H1 (cell line): ENCODE results near the gene EPHA6. TPM values are rescaled to one million over a fixed set of nuclear protein-coding genes. Genes with fewer than 3 reads are reported as not detected.

ENCODE experiments used
- CTCF ChIA-PET: fragments of 300-600 bp; sonication (Branson Sonifier 250); formaldehyde crosslinking; loops from one replicate; lab custom pipeline; 2021; ENCODE audit not compliant: partially characterized antibody; lab: Charles Lee
- POLR2A ChIA-PET: fragments of 300-600 bp; sonication (Branson Sonifier 250); formaldehyde crosslinking; loops from one replicate; lab custom pipeline; 2021; ENCODE audit warnings: inconsistent platforms; ENCODE audit not compliant: partially characterized antibody; lab: Charles Lee
- DNase-seq, 2 experiments: peaks; one replicate each; pipeline versions ENCODE4 v3.0.0 to v3.0.0-alpha.2; 2010 to 2022; ENCODE audit warnings: low spot score in 2 of 2, low read depth in 1 of 2, mixed read lengths in 1 of 2
- FAIRE-seq: peaks from 2 replicates; lab custom pipeline; 2011; peaks lifted over from hg19 to GRCh38; lab: Jason Lieb, UNC
- H2AFZ ChIP-seq: 2 replicates; pipeline ENCODE4 v1.8.1; 2012; ENCODE audit warnings: low read length, inconsistent platforms
- H2AK5ac ChIP-seq: 2 replicates; pipeline ENCODE4 v1.6.1; 2013; ENCODE audit warnings: low read depth, low read length
- H2BK120ac ChIP-seq: replicated peaks from 2 replicates; pipeline ENCODE3; 2013; ENCODE audit warnings: low read depth, low read length, inconsistent platforms
- H2BK12ac ChIP-seq: 2 replicates; pipeline ENCODE4 v1.6.1; 2013; ENCODE audit warnings: low read depth, low read length
- H2BK15ac ChIP-seq: 2 replicates; pipeline ENCODE4 v1.6.1; 2013; ENCODE audit warnings: low read length
- H2BK20ac ChIP-seq: 2 replicates; pipeline ENCODE4 v1.6.1; 2013; ENCODE audit warnings: low read length
- H2BK5ac ChIP-seq: 2 replicates; pipeline ENCODE4 v1.6.1; 2013; ENCODE audit warnings: low read depth, low read length
- H3K14ac ChIP-seq: 2 replicates; pipeline ENCODE4 v1.6.1; 2013; ENCODE audit warnings: inconsistent platforms; ENCODE audit not compliant: insufficient read length
- H3K18ac ChIP-seq: 2 replicates; pipeline ENCODE4 v1.6.1; 2013; ENCODE audit warnings: low read length; ENCODE audit errors: extremely low read depth
- H3K23ac ChIP-seq: 2 replicates; pipeline ENCODE4 v1.6.1; 2013; ENCODE audit warnings: inconsistent platforms; ENCODE audit not compliant: insufficient read length
- H3K23me2 ChIP-seq: 2 replicates; pipeline ENCODE4 v1.6.1; 2013; ENCODE audit warnings: low read depth, low read length
- H3K27ac ChIP-seq: 2 replicates; pipeline ENCODE4 v1.6.1; 2011; ENCODE audit warnings: low read depth, low read length, inconsistent platforms
- H3K27me3 ChIP-seq, 4 experiments: replicated peaks in 1 of 4; 1 replicate in 1 of 4; 2 replicates in 3 of 4; pipeline versions ENCODE4 v1.6.1 to v1.8.1; 2011 to 2013; ENCODE audit warnings: low read length in 3 of 4, mild to moderate bottlenecking in 3 of 4, inconsistent platforms in 2 of 4, mixed read lengths in 2 of 4, moderate library complexity in 1 of 4; ENCODE audit not compliant: control insufficient read depth in 3 of 4, insufficient read depth in 3 of 4; ENCODE audit errors: extremely low read depth in 1 of 4
- H3K36me3 ChIP-seq, 4 experiments: 2 replicates each; pipeline versions ENCODE4 v1.6.1 to v1.8.1; 2011 to 2013; ENCODE audit warnings: mild to moderate bottlenecking in 4 of 4, low read length in 3 of 4, moderate library complexity in 2 of 4, control low read depth in 1 of 4, inconsistent platforms in 1 of 4; ENCODE audit not compliant: insufficient read depth in 4 of 4, control insufficient read depth in 2 of 4
- H3K4ac ChIP-seq: replicated peaks from 2 replicates; pipeline ENCODE3; 2013; ENCODE audit warnings: low read length, low read depth, mixed read lengths, inconsistent platforms; ENCODE audit not compliant: insufficient read length
- H3K4me1 ChIP-seq, 4 experiments: replicated peaks in 1 of 4; 1 replicate in 1 of 4; 2 replicates in 3 of 4; pipeline versions ENCODE4 v1.6.1 to v1.8.1; 2011 to 2013; ENCODE audit warnings: low read length in 3 of 4, inconsistent platforms in 2 of 4, mixed read lengths in 1 of 4; ENCODE audit not compliant: insufficient read depth in 4 of 4, control insufficient read depth in 3 of 4
- H3K4me2 ChIP-seq, 2 experiments: 2 replicates each; pipeline versions ENCODE4 v1.6.1 to v1.8.1; 2011 to 2013; ENCODE audit warnings: low read depth in 2 of 2, low read length in 2 of 2, control low read depth in 1 of 2, inconsistent platforms in 1 of 2, mild to moderate bottlenecking in 1 of 2; ENCODE audit not compliant: insufficient read depth in 1 of 2
- H3K4me3 ChIP-seq, 4 experiments: fragments of 200-600, 300-600 bp in 1 of 4; sonication (generic), shearing (Covaris generic), sonication (Bioruptor Twin) in 1 of 4; 2 replicates each; pipeline versions ENCODE4 v1.5.1 to v1.8.1; 2011 to 2016; ENCODE audit warnings: low read length in 4 of 4, low read depth in 3 of 4, control low read depth in 2 of 4, inconsistent platforms in 2 of 4, mild to moderate bottlenecking in 2 of 4, mixed read lengths in 1 of 4, moderate library complexity in 1 of 4; ENCODE audit not compliant: insufficient read depth in 2 of 4; ENCODE audit errors: extremely low read depth in 1 of 4
- H3K56ac ChIP-seq: replicated peaks from 2 replicates; pipeline ENCODE3; 2013; ENCODE audit warnings: low read depth, mild to moderate bottlenecking, mixed read lengths, low read length, inconsistent platforms; ENCODE audit not compliant: insufficient read length
- H3K79me1 ChIP-seq: 2 replicates; pipeline ENCODE4 v1.6.1; 2013; ENCODE audit warnings: low read depth, low read length, control low read depth
- H3K79me2 ChIP-seq, 2 experiments: 2 replicates each; pipeline versions ENCODE4 v1.6.1 to v1.8.1; 2012 to 2013; ENCODE audit warnings: low read length in 2 of 2, mild to moderate bottlenecking in 2 of 2, inconsistent platforms in 1 of 2; ENCODE audit not compliant: insufficient read depth in 2 of 2, control insufficient read depth in 1 of 2
- H3K9ac ChIP-seq, 4 experiments: replicated peaks in 1 of 4; 1 replicate in 1 of 4; 2 replicates in 3 of 4; pipeline versions ENCODE4 v1.6.1 to v1.8.1; 2011 to 2013; ENCODE audit warnings: low read depth in 3 of 4, low read length in 3 of 4, control low read depth in 2 of 4, mild to moderate bottlenecking in 2 of 4, moderate library complexity in 2 of 4, inconsistent platforms in 1 of 4; ENCODE audit errors: extremely low read depth in 1 of 4
- H3K9me3 ChIP-seq, 2 experiments: 2 replicates each; pipeline versions ENCODE4 v1.6.1 to v1.8.1; 2012 to 2013; ENCODE audit warnings: mild to moderate bottlenecking in 2 of 2, moderate library complexity in 2 of 2, control low read depth in 1 of 2, inconsistent platforms in 1 of 2, low read depth in 1 of 2, low read length in 1 of 2, mixed read lengths in 1 of 2; ENCODE audit not compliant: insufficient read depth in 2 of 2
- H4K20me1 ChIP-seq, 2 experiments: replicated peaks in 1 of 2; 2 replicates each; pipeline versions ENCODE3 to v1.8.1; 2011 to 2013; ENCODE audit warnings: inconsistent platforms in 2 of 2, low read length in 2 of 2, mild to moderate bottlenecking in 1 of 2; ENCODE audit not compliant: insufficient read depth in 2 of 2, control insufficient read depth in 1 of 2
- H4K5ac ChIP-seq: 2 replicates; pipeline ENCODE4 v1.6.1; 2013; ENCODE audit warnings: low read length, low read depth, mixed read lengths, inconsistent platforms; ENCODE audit not compliant: insufficient read length
- H4K8ac ChIP-seq: 2 replicates; pipeline ENCODE4 v1.8.0; 2013; ENCODE audit warnings: mild to moderate bottlenecking, moderate library complexity, low read length, inconsistent platforms; ENCODE audit not compliant: insufficient read depth; ENCODE audit errors: extremely low read depth
- H4K91ac ChIP-seq: replicated peaks from 2 replicates; pipeline ENCODE3; 2013; ENCODE audit warnings: low read length, mixed read lengths, inconsistent platforms; ENCODE audit not compliant: insufficient read length
- BACH1 ChIP-seq: IDR thresholded peaks from 2 replicates; pipeline ENCODE4 v1.6.1; 2012; ENCODE audit warnings: low read length, improper control_type of control experiment
- BRCA1 ChIP-seq: IDR thresholded peaks from 2 replicates; pipeline ENCODE4 v1.6.1; 2012; ENCODE audit warnings: low read depth, low read length, improper control_type of control experiment
- EZH2 ChIP-seq: fragments of 200-600 bp; sonication (generic); IDR thresholded peaks from 2 replicates; pipeline ENCODE4 v1.7.1; 2012; ENCODE audit warnings: low read depth, mild to moderate bottlenecking, moderate library complexity, low read length, inconsistent platforms; ENCODE audit not compliant: severe bottlenecking
- KDM5A ChIP-seq: fragments of 200-600 bp; IDR thresholded peaks from 2 replicates; pipeline ENCODE4 v1.7.1; 2012; ENCODE audit warnings: mild to moderate bottlenecking, low read length, inconsistent platforms, mixed read lengths
- MAFK ChIP-seq: IDR thresholded peaks from 2 replicates; pipeline ENCODE4 v1.6.1; 2012; ENCODE audit warnings: low read depth, mild to moderate bottlenecking, improper control_type of control experiment, low read length
- MAX ChIP-seq: IDR thresholded peaks from 2 replicates; pipeline ENCODE4 v1.6.1; 2012; ENCODE audit warnings: inconsistent platforms
- NANOG ChIP-seq: IDR thresholded peaks from 2 replicates; pipeline ENCODE4 v1.6.1; 2011; ENCODE audit warnings: low read length, low read depth, mild to moderate bottlenecking, inconsistent platforms; ENCODE audit not compliant: insufficient read depth, poor library complexity, severe bottlenecking
- PHF8 ChIP-seq: fragments of 200-600 bp; sonication (generic); conservative IDR thresholded peaks from 2 replicates; pipeline ENCODE4 v1.7.1; 2012; ENCODE audit warnings: low read depth, mild to moderate bottlenecking, inconsistent platforms, low read length, moderate library complexity
- RBBP5 ChIP-seq: IDR thresholded peaks from 2 replicates; pipeline ENCODE4 v1.7.1; 2012; ENCODE audit warnings: low read depth, mild to moderate bottlenecking, inconsistent platforms, low read length, moderate library complexity, borderline replicate concordance
- RXRA ChIP-seq: IDR thresholded peaks from 2 replicates; pipeline ENCODE4 v1.6.1; 2011; ENCODE audit warnings: low read depth, mild to moderate bottlenecking, low read length, moderate library complexity; ENCODE audit not compliant: insufficient read depth
- SIN3A ChIP-seq, 2 experiments: IDR thresholded peaks in 1 of 2; conservative IDR thresholded peaks in 1 of 2; 2 replicates each; pipeline ENCODE4 v1.6.1; 2011 to 2012; ENCODE audit warnings: low read length in 2 of 2, improper control_type of control experiment in 1 of 2, low read depth in 1 of 2, mild to moderate bottlenecking in 1 of 2
- SIRT6 ChIP-seq: IDR thresholded peaks from one replicate; pipeline ENCODE4 v1.7.1; 2012; ENCODE audit warnings: low read length, inconsistent platforms
- SIX5 ChIP-seq: IDR thresholded peaks from 2 replicates; pipeline ENCODE4 v1.6.1; 2011; ENCODE audit warnings: mild to moderate bottlenecking, low read depth, low read length
- SP4 ChIP-seq: IDR thresholded peaks from 2 replicates; pipeline ENCODE4 v1.6.1; 2012; ENCODE audit warnings: low read length, inconsistent platforms
- WGBS, 2 experiments: shearing (Covaris generic) in 1 of 2; methylation state at CpG; one replicate each; pipeline versions ENCODE4 v1.1.6 to v1.1.7; 2013 to 2015; ENCODE audit warnings: low lambda C conversion rate in 2 of 2, mixed read lengths in 2 of 2, inconsistent platforms in 1 of 2, low coverage in 1 of 2, missing lambda C conversion rate in 1 of 2; ENCODE audit not compliant: insufficient replicate concordance in 2 of 2, insufficient coverage in 1 of 2, insufficient read length in 1 of 2; ENCODE audit errors: extremely low coverage in 1 of 2, missing lambda C conversion rate in 1 of 2; 5-methylcytosine and 5-hydroxymethylcytosine counted together
- polyA plus RNA-seq, 7 experiments: library from polyadenylated mRNA; depleted of rRNA in 3 of 7; stranded (reverse) in 5 of 7; unstranded in 2 of 7; fragments of >200 nt in 5 of 7; fragments of 200-250 nt in 2 of 7; gene quantifications; 1 replicate in 5 of 7; 2 replicates in 1 of 7; 4 replicates in 1 of 7; pipeline versions ENCODE4 v1.2.1 to v1.2.3, GENCODE V29; 2011 to 2013; ENCODE audit warnings: missing spikeins in 2 of 7, mixed read lengths in 2 of 7
- total RNA-seq: library from RNA; stranded (reverse); fragmentation: NEBNext Ultra II Directional; extraction: Animal tissue kit (Norgen Biotek cat#: 25700); gene quantifications from 2 replicates; pipeline ENCODE4 v1.2.1, GENCODE V29; 2021

Gene EPHA6
- total and polyA plus RNA-seq, 2 of the 8 experiments (the other 6 are each of a cell fraction or from before 2014, with no cell fraction given), result 0.83 to 3.2 TPM

DNA sequence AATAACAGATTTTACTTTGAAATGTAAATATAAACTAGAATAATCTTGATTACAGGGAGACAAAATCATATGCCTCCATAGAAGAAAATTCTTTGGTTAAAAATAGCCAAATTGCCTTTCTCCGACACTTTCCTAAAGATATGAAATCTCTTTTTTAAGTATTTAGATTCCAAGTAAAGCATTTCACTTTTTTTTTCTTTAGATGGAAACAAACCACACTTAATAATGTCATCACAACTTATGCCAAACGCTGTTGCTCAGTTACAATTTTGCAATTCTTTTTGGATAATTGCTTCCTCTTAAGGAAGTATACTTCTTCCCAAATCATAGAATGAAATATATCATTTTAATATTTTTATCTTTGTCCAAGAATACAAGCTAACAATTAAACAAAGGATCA is 656.1 kb downstream of the EPHA6 start:
- Histone ChIP-seq H2AK5ac (no peak overlapping the region), H2AFZ (no peak overlapping the region), H3K23me2 (no peaks in the 10 kb centered on the region), H3K18ac (no peak overlapping the region), H3K4me3 (no peak overlapping the region), H3K4ac (no peak overlapping the region), H3K4me2 (no peak overlapping the region), H3K56ac (no peak overlapping the region), H4K5ac (no peak overlapping the region), H2BK120ac (no peak overlapping the region), H3K27ac (no peak overlapping the region), H3K4me1 (no peaks in the 10 kb centered on the region), H2BK20ac (no peak overlapping the region), H3K79me1 (no peaks in the 10 kb centered on the region), H3K36me3 (no peaks in the 10 kb centered on the region), H3K14ac (no peak overlapping the region), H3K9me3 (no peaks in the 10 kb centered on the region), H4K8ac (no peak overlapping the region), H2BK5ac (no peak overlapping the region), H3K9ac (no peak overlapping the region), H3K27me3 (no peaks in the 10 kb centered on the region), H4K20me1 (no peaks in the 10 kb centered on the region), H4K91ac (no peak overlapping the region), H2BK15ac (no peak overlapping the region), H3K79me2 (no peaks in the 10 kb centered on the region), H2BK12ac (no peak overlapping the region), H3K23ac (no peak overlapping the region)
- POLR2A ChIA-PET, result no interaction called here
- no peak for FAIRE-seq
- TF ChIP-seq MAFK (no peak), RBBP5 (no peak), SP4 (no peak), BRCA1 (no peak), BACH1 (no peak), MAX (no peak), NANOG (no peak), PHF8 (no peak), SIX5 (no peak), SIN3A (conservative IDR thresholded peaks at IDR 0.05 in 1 of 2, IDR thresholded peaks at IDR 0.05 in 1 of 2; ENCODE audit: low read depth in 1 of 2, low read length in 2 of 2) (no peak), RXRA (no peak), KDM5A (no peak), EZH2 (no peak), SIRT6 (no peak)
- CTCF ChIA-PET, result no interaction called here
- no peak for DNase-seq
- 66% methylated on average over 2 of the region's 2 CpGs; no CpG with 5 or more reads in 1 of the 2 experiments for WGBS, 2 experiments
